SW 1271 (cell line): ENCODE data around the gene IL10.
"Not testable (repeated sequence)": the region's sequence is repeated elsewhere in the genome, so short reads cannot be mapped to it uniquely, and the experiment has no call there.

ENCODE experiments used
- DNase-seq, 2 experiments: peaks; one replicate each; lab custom pipeline; 2025; lab: John Stamatoyannopoulos, UW

The IL10 gene

DNA sequence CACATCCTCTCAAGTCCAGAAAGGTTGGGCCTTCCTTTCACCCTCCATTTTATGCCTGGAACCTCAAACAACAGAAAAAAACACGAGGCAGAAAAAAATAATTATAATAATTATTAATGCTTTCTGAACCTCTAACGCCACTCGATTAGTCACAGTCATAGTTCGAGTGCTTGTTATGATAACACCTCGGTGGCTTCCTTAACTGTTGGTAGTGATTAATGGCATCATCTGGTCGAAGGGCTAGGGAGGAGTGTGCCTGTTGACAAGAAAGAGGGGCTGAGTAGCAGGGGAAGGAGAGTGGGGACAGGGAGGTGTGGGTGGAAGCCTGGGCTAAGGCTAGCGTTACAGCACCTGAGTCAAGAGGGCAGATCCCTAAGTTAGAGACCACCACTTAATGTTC lies 21.3 kb upstream of the IL10 start:
- no peak for DNase-seq

DNA sequence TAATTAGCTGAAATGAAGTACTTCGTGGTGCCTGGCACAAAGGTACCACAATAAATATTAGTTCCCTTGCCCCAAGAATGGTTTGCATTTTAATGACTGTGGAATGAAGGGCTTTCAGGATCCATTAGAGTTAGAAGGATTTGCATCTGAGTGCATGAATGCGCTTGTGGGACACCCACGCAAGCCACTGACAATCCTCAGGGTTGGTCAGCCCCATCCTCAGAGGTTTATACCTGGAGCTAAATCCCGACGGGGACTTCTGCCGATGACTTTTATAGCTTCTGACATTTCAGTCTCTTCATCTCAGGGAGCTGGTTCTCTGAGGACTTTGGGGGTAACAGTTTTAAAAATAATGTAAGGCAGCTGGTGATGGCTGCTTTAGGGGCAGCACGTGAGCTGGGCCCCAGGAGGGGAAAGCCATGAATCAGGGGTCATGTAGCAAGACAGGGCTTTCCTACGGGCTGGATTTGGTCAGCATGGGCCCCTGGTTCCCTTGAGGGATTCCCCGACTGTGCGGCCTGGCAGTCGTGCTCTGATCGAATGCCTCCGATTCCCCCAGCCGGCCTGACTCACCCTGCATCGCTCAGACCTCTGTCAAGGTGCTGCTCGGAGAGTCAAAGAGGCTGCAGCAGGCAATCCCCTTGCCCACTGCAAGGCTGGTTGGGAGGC lies 20.8 kb upstream of the IL10 start:
- no peak for DNase-seq

DNA sequence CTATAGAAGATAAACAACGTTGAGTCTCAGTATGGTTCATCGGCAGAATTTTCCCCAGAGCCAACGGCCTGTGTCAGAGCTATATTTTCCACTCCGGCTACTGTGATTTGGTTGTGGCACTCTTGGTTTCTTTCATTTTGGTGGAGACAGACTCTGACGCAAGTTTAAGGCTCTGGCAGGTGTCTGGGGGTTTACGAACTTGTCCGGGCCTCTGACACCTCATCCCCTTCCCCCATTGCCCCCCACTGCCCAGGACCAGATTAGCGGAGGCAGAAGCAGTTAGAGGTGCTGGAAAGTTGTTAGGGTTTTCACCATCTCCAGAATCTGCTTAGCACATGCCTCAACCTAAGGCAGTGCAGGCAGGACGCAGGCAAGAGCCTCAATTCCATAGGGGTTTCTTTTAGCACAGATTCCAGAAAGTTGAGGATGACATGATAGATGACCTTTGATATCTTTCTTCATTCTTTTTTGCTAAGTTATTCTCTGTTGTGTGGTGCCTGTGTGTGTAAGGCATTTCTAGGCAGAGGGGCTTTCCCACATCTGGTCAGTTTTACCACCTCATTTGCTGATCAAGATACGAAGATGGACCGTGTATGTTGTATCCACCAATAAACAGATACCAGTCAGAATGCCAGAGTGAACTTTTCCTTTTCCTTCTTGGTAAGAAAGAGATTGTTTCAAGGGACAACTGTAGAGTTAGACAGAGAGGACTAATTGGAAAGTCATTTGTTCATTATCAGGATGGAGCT lies 18.4 kb upstream of the IL10 start:
- no peak for DNase-seq

DNA sequence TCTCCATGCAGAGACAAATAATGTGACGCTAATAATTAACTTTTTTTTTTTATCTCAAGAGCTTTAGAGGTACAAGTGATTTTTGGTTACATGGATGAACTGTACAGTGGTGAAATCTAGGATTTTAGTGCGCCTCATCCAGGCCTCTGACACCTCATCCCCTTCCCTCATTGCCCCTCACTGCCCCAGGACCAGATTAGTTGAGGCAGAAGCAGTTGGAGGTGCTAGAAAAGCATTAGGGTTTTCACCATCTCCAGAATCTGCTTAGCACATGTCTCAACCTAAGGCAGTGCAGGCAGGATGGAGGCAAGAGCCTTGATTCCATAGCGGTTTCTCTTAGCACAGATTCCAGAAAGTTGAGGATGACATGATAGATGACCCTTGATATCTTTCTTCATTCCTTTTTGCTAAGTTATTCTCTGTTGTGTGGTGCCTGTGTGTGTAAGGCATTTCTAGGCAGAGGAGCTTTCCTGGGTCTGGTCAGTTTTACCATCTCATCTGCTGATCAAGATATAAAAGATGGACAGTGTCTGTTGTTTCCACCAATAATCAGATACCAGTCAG lies 16.3 kb upstream of the IL10 start:
- DNase-seq, result no peak

DNA sequence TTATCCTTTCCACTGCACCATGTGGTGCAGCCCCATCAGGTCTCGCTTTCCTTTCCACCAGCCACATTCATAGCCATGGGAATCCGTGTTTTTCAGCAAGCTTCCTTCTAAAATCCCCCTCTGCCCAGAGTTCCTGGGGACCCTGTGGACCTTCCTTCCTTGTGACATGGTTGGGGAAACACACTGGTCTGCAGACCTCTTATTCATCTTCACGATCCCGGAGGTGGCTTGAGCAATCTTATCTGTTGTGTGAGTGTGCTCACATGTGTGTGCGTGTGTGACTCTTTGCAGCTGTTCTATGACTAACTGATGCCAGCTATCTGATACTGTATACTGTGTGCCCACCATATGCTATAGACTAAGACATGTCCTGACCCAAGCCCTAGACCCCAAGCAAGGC lies 15.6 kb upstream of the IL10 start:
- no peak for DNase-seq

DNA sequence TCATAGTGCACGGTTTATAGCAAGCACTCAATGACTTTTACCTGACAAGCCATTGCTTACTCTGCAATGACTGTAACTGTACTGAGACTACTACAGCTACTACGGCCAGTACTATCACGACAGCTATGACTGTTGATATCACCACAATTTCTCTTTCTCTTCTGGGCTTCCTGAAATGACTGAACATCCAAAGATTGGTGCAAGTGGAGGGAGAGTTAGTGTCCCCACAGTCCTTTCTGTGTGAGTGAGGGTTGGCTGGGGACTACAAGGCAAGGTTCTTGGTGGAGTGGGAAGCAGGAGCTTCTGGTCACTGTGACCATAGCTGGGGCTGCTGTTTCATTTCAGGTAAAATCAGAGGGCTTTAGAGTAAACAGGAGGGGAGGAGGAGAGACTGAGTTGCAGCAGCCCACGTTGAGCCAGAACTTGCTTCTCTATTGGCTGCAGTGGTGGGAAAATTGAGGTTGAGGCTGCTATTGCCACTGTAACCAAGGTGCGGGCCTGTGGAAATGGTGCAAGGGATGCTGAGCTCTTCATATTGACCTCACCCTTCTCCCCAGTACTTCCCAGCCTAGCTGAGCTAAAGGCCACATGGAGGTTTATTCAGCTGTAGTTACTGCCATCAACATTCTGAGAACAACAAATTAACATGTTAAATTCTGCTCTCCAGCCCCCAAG lies 14.1 kb upstream of the IL10 start:
- DNase-seq, result no peak

DNA sequence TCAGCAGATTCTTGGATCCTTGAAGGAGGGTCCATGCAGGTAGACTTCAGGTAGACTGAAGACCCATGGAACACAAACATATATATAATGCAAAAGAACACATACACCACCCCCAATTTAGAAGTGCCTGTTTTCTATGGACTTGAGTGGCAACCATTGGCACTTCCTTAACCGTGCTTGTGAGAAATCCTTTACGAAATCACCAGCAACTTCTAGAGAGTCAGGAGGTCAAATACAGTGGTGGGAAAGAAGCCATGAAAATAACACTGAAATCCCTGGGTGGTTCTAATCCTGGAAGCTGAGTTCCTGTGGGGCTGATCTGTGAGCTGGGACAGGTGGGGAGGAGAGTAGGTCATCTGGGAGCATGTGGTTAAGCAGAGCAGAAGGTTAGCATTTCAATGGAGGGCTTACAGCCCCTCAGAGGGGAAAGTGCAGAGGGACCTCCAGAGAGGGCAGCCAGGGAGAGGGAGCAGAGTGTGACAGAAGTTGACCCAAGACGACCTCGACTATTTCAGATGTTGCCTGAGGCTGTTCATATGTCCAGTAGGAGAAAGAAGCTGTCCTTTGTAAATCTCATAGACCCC lies 13.0 kb upstream of the IL10 start:
- DNase-seq, result no peak

DNA sequence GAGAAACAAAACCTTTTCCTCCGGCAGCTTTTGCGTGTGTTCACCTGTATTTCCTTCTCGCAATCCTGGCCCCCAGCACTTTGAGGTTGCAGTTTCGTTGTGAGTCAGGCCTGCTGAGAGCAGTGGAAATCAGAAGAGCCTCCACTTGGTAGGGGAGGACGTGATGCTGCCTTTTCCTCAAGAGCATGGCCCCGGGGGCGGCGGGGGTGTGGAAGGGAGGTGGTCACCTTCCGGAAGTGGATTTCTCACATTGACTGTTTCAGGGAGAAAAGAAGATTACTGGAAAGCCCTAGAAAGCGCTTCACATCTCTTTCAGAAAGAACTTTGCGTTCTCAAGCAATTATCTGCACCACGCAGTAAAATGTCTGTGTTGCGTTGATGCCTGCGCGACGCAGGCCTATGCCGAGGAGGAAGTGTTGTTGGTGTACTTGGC lies 12.2 kb upstream of the IL10 start:
- no peak for DNase-seq

DNA sequence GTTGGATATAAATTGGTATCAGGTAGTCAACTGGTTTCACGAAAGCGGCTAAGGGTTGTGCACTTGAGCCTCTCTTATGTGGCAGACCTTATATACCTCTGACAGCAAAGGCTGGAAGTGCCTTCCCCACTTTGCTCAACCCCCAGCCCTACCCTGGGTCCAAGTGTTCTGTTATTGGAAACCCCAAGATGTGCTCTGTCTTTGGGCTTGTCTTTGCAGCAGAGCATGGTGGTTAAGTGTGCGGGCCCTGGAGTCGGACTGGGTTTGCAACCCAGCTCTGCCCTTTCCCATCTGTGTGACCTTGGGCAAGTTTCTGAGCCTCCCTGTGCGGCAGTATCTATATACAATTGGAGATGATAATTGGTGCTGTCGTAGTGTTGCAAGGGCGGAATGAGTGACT lies 11.2 kb upstream of the IL10 start:
- no peak for DNase-seq

DNA sequence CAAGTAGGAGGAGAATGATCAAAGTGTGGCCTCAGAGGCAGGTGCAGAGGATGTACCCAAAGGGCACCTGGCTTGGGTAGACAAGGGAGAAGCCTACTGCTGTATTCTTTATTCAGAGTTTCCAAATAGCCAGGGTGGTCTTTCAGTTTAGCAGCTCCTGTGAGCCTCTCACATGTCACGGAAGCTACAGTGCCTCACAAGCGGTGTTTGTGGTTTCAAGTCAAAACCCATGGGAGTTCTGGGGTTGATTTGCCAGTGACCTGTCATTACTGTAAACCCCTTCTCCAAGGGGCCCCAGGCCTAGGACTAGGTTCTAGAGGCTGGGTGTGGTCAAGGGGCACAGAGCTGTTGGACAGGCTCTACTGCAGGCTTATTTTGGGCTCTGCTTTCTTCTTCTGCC lies 10.2 kb upstream of the IL10 start:
- DNase-seq, result no peak

DNA sequence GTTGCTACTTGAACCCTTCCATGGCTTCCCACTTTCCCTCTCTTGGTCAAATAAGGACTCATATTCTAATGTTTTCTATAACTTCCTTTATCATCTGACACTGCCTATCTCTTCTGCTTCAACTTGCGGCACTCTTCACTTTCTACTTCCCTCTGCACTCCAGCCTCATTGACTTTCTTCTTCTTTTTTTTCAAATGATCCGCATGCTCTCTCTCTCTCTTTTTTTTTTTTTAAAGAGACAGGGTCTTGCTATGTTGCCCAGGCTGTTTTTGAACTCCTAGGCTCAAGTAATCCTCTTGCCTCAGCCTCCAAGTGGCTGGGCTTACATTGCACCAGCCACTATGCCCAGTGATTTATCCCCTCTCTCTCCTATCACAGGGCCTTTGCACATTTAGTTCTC lies 7.3 kb upstream of the IL10 start:
- no peak for DNase-seq

DNA sequence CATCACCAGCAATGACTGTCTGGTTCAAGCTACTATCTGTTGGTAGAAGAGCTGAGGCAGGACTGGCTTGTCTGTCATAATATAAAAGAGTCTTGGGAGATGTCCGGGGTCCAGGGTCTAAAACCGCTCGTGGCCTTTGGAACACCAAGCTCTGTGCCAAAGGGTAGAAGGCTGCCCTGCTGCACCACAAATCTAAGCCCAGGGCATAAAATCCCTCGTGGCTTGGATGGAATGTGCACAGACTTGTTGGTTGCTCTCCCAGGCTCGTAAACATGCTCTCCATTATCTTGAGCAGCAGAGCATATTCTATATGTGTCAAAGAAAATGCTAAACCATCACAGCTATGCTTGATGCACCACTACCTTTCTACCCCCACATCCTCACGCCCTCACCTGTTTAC lies 6.6 kb upstream of the IL10 start:
- not testable (repeated sequence) for DNase-seq

DNA sequence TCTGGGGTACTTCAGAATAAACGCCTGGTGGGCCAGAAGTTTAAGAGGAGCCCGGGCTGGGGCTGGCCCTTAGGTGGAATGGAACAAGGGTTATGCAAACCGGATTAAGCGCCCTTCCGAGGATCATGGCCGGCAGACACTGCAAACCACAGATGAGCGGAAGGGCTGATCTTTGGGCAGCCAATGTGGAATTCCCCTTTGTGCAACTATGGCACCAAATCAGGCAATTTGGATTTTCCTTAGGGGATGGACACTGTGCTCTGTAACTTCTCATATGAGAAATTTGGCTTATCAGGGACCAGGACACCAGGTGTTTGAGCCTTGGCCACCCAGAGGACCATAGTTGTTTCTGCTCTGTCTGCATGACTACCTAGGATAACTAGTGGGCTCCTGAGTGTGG lies 5.7 kb upstream of the IL10 start:
- no peak for DNase-seq

DNA sequence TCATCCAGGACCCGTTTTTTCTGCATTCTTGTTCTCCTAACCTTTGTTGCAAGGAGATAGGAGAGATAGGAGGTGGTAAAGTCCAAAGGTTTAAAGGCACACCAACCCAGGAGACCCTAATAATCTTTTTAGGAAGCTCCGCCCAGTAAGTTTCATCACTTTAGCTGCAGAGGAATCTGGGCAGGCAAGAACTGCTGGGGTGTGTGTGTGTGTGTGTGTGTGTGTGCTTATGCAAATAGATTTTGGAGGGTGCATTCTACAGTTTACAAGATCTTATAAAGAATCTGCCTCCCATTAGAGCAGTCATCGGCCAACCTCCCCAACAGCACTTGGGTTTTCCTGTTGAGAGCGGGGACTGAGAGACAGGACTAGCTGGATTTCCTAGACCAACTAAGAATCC lies 3.9 kb upstream of the IL10 start:
- no peak for DNase-seq

DNA sequence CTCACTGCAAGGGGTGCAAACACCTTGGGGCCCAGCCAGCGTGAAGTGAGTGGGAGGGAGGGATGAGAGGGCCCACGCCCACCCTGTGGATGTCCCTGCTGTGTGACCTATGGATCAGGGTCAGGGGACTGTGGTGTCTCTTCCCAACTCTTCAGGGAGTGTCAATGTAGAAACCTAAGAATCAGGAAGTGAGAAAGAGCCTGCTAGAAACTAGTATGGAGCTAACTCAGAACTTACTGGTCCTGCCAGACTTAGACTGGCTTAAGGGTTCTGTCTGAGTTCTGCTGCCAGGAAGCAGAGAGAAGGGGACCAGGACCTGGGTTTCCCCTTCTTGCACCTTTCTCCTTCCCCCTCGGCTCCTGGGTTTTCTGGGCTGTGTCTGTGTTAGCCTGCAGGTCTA lies 1.8 kb upstream of the IL10 start:
- no peak for DNase-seq

DNA sequence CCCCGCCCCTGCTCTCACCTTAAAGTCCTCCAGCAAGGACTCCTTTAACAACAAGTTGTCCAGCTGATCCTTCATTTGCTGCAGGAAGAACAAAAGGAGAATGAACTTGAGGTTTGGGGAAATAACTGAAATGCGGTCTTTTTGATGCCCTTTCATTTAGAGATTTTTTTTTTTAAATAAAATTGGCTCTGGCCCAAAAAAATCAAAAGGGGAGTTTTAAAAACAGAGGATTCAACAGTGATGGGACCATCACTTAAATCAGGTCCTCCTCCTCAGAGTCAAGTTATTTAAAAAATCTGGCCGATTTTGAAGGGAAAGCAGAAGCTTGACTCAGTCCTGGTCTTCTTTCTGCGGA lies 979 bp downstream of the IL10 start:
- no peak for DNase-seq

DNA sequence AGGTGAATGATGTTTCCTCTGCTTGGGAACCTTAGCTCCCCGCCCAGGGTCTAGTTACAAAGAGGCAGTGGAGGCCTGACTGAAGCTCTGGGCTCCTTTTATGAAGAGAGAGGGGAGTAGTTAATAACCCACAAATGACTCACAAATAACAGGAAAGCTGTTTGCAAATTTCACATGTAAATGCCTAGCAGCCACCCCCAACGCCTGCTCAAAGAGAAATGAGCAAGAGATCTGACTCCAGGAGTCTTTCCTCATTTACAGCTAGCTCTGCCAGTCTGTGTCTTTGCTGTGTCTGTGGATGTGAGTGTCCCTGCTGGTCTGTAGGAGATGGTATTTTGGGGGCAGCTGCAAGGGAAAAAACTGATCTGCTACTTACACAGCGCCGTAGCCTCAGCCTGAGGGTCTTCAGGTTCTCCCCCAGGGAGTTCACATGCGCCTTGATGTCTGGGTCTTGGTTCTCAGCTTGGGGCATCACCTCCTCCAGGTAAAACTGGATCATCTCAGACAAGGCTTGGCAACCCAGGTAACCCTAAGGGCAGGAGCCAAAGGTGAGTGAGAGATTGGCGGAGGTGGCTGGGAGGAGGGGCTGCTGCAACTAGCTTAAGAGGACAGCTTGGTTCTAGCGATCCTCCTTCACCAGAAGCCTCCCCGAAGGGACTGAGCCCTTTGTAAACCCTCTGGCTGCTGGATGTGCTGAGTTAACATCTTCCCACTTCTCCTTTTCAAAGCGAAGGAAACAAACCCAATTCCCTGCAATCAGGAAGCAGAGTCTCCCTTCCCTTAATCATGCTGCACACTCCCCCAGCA lies 1.6 kb downstream of the IL10 start, which contains the start of gene IL19:
TSS of gene IL19 (plus strand) at position 243 of the 807 bp plus-strand sequence. CDS start 65,890 bp downstream, outside the sequence.
- no peak for DNase-seq

DNA sequence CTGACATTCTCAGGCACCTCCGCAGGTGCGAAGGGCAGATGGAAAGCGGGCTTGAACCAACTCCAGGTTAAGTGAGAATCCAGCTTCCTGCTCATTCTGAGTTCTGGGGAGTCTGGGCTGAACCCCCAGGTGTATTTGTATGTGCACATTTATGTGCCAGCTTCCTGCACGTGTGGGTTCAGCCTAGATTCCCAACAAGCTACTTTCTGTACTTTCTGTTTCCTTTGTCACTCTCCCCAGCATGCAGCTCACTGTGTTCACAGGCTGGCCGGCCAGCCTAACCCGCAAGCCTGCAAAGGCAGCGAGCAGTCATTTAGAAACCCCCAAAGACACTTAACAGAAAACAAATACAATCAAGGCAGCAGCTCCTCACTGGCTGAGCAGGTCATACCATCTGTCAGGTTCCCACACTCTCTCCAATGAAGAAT lies 3.0 kb downstream of the IL10 start:
- no peak for DNase-seq

DNA sequence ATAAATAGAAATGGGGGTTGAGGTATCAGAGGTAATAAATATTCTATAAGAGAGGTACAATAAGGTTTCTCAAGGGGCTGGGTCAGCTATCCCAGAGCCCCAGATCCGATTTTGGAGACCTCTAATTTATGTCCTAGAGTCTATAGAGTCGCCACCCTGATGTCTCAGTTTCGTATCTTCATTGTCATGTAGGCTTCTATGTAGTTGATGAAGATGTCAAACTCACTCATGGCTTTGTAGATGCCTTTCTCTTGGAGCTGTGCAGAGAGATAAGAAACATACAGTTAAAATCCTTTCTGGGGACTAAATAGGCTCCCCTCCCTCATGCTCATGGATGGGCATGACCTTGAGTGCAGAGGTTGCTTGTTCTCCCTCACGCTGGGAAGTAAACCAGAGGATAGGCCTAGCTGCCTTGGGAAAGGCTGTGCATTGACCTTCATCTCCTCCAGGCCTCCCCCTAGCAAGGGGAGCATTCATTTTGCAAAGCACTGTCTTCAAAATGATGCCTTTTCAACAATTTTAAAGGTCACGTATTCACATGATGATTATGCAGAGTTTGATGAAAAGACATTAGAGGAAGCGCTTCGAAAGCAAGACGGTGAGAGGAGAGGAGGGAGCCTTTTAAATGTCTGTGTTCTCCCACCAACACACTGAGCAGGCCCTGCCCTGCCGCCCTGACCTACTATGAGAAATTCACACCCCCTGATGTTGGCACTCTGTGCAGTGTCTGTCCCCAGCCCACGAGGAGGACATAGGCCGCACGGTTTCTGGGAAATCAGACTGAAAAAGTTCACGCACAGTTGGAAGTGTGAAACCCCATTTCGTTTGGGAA lies 3.6 kb downstream of the IL10 start:
- DNase-seq, result no peak

DNA sequence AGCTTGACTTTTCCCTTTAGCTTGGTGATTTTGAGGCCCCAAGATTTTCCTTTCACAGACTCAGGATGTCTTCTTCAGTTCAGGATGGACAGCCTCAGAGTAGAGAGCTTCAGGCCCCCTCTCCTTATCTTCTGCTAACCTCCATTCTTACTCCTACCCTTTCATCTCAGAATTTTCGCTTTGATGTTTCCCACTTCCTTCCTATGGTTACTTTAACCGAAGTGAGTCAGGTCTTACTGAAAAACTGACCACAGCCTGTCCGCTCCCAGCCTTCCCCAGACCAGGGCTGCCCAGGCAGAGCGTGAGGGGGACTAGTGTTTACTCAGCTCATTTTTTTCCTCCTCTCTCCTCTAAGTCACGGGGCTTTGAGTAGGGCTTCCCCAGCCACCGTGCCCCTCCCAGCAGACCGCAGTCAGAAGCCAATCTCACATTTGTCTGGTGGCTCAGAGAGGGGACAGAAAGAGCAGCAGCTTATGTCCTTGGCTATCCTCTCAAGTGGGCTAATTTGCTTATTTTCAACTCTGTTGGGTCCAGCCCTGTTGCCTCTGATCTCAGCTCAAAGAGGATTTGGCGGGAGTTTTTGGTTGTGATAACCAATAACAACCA lies 5.9 kb downstream of the IL10 start:
- no peak for DNase-seq
